ENCODE measurements around the gene SPATA6.
A peak's percentile ranks its signal among the peaks of the same experiment; 100 is the strongest.
"Not testable (repeated sequence)": the region's sequence is repeated elsewhere in the genome, so short reads cannot be mapped to it uniquely, and the experiment has no call there.

The SPATA6 gene

GRCh38 chr1:48488721-48489120 is 16.7 kb upstream of the SPATA6 start:
- DNase-seq (ENCODE audit: extremely low spot score) = no peak
- POLR2A ChIA-PET = interaction anchor here (2.9 kb wide), 1 partner anchor 17 kb away, joined by 8 read pairs; the partner anchor contains the start of gene SPATA6
- TF ChIP-seq L3MBTL2 (conservative IDR thresholded peaks at IDR 0.05) = no peak
- CTCF ChIA-PET = no interaction called here

- CTCF ChIA-PET = interaction anchor here (1.4 to 1.5 kb wide), 2 partner anchors 14 to 17 kb away, joined by 3 to 4 read pairs; no protein-coding TSS in a partner anchor
- no peak for DNase-seq (ENCODE audit: extremely low spot score)
- POLR2A ChIA-PET = interaction anchor here (1.5 to 3.7 kb wide), 2 partner anchors 8 to 10 kb away, joined by 4 to 15 read pairs; partner anchors contain the start of gene SPATA6
- no peak for TF ChIP-seq ZNF384 (IDR thresholded peaks at IDR 0.05)
- TF ChIP-seq SP1 (IDR thresholded peaks at IDR 0.05) = no peak
- no peak for TF ChIP-seq PKNOX1 (IDR thresholded peaks at IDR 0.05)
- no peak for TF ChIP-seq FOXA1 (IDR thresholded peaks at IDR 0.05)
- no peak for TF ChIP-seq CTBP1 (IDR thresholded peaks at IDR 0.05; ENCODE audit: borderline replicate concordance)
- no peak for TF ChIP-seq FOXK2 (IDR thresholded peaks at IDR 0.05)
- TF ChIP-seq ARNT (IDR thresholded peaks at IDR 0.05) = no peak
Observed at GRCh38 chr1:48480504-48480903, 8.5 kb upstream of the SPATA6 start.

- ChIA-PET CTCF (interaction anchor here (1.5 kb wide), 1 partner anchor 18 kb away, joined by 4 read pairs; no protein-coding TSS in a partner anchor), POLR2A (interaction anchor here (3.7 kb wide), 1 partner anchor 8 kb away, joined by 15 read pairs; the partner anchor contains the start of gene SPATA6)
- not testable (repeated sequence) for DNase-seq (ENCODE audit: extremely low spot score)
Observed at GRCh38 chr1:48480023-48480422, 8.0 kb upstream of the SPATA6 start.

- POLR2A ChIA-PET = interaction anchor here (0.9 to 2.0 kb wide), 9 partner anchors 9 to 394 kb away, joined by 3 to 20 read pairs (median 8); no protein-coding TSS in a partner anchor
- no peak for TF ChIP-seq NFRKB (IDR thresholded peaks at IDR 0.05)
- no peak for TF ChIP-seq PKNOX1 (IDR thresholded peaks at IDR 0.05)
- TF ChIP-seq FOXK2 (IDR thresholded peaks at IDR 0.05) = no peak
- no peak for TF ChIP-seq FOXM1 (IDR thresholded peaks at IDR 0.05; ENCODE audit: borderline replicate concordance)
- no peak for TF ChIP-seq ZNF384 (IDR thresholded peaks at IDR 0.05)
- no peak for TF ChIP-seq SUZ12 (IDR thresholded peaks at IDR 0.05)
- no peak for TF ChIP-seq ELF4 (IDR thresholded peaks at IDR 0.05)
- TF ChIP-seq TARDBP (IDR thresholded peaks at IDR 0.05) = no peak
- no peak for TF ChIP-seq FOXA1 (IDR thresholded peaks at IDR 0.05)
- TF ChIP-seq HDGF (IDR thresholded peaks at IDR 0.05; ENCODE audit: borderline replicate concordance) = no peak
- no peak for TF ChIP-seq SP1 (IDR thresholded peaks at IDR 0.05)
- TF ChIP-seq L3MBTL2 (conservative IDR thresholded peaks at IDR 0.05) = no peak
- TF ChIP-seq CTBP1 (IDR thresholded peaks at IDR 0.05; ENCODE audit: borderline replicate concordance) = no peak
- no peak for TF ChIP-seq ARNT (IDR thresholded peaks at IDR 0.05)
- DNase-seq (ENCODE audit: extremely low spot score) = no peak
- CTCF ChIA-PET = interaction anchor here (1.1 to 2.0 kb wide), 2 partner anchors 21 to 26 kb away, joined by 3 to 7 read pairs; no protein-coding TSS in a partner anchor
Observed at GRCh38 chr1:48472638-48473037, 634 bp upstream of the SPATA6 start.

GRCh38 chr1:48470950-48471690 is 884 bp downstream of the SPATA6 start:
- DNase-seq (ENCODE audit: extremely low spot score) = no peak
- POLR2A ChIA-PET = interaction anchor here (1.0 to 2.0 kb wide), 9 partner anchors 8 to 393 kb away, joined by 3 to 20 read pairs (median 8); no protein-coding TSS in a partner anchor
- CTCF ChIA-PET = interaction anchor here (2.0 kb wide), 1 partner anchor 27 kb away, joined by 7 read pairs; no protein-coding TSS in a partner anchor
- TF ChIP-seq FOXA1 (IDR thresholded peaks at IDR 0.05) (no peak), ELF4 (IDR thresholded peaks at IDR 0.05) (no peak), PKNOX1 (IDR thresholded peaks at IDR 0.05) (no peak), FOXK2 (IDR thresholded peaks at IDR 0.05) (no peak), TARDBP (IDR thresholded peaks at IDR 0.05) (no peak), NFRKB (IDR thresholded peaks at IDR 0.05) (no peak), HDGF (IDR thresholded peaks at IDR 0.05; ENCODE audit: borderline replicate concordance) (no peak), BHLHE40 (IDR thresholded peaks at IDR 0.05; ENCODE audit: borderline replicate concordance) (no peak), LEF1 (IDR thresholded peaks at IDR 0.05; ENCODE audit: borderline replicate concordance) (no peak), L3MBTL2 (conservative IDR thresholded peaks at IDR 0.05) (no peak), ZNF384 (IDR thresholded peaks at IDR 0.05) (no peak), SUZ12 (IDR thresholded peaks at IDR 0.05) (no peak), CTBP1 (IDR thresholded peaks at IDR 0.05; ENCODE audit: borderline replicate concordance) (no peak), FOXM1 (IDR thresholded peaks at IDR 0.05; ENCODE audit: borderline replicate concordance) (no peak), SP1 (IDR thresholded peaks at IDR 0.05) (no peak)

- CTCF ChIA-PET = no interaction called here
- POLR2A ChIA-PET = no interaction called here
- no peak for DNase-seq (ENCODE audit: extremely low spot score)
- TF ChIP-seq LEF1 (IDR thresholded peaks at IDR 0.05; ENCODE audit: borderline replicate concordance) (no peak), ZNF384 (IDR thresholded peaks at IDR 0.05) (no peak), SP1 (IDR thresholded peaks at IDR 0.05) (no peak), CTBP1 (IDR thresholded peaks at IDR 0.05; ENCODE audit: borderline replicate concordance) (no peak), HDGF (IDR thresholded peaks at IDR 0.05; ENCODE audit: borderline replicate concordance) (no peak), FOXM1 (IDR thresholded peaks at IDR 0.05; ENCODE audit: borderline replicate concordance) (no peak), NFRKB (IDR thresholded peaks at IDR 0.05) (no peak), L3MBTL2 (conservative IDR thresholded peaks at IDR 0.05) (peak; percentile 38; the same call in 1 of the 2 replicates)
Observed at GRCh38 chr1:48470481-48470855, 1.5 kb downstream of the SPATA6 start.

Data from HEK293T (cell line).